Esophagus squamous epithelium (tissue), 4 donors: ENCODE results near the gene DNAH9.

Experiments
- POLR2A ChIP-seq, 4 donors: fragments of 450-650 bp; IDR thresholded peaks; one replicate each; pipeline ENCODE4 v1.6.1; 2017; ENCODE audit warnings: antibody characterized with exemption in 4 of 4, mild to moderate bottlenecking in 4 of 4, moderate library complexity in 3 of 4
- TF ChIP-seq, protein P1 (sequence below), 6 experiments: fragments of 450-650 bp in 4 of 6; fragments of 200-600 bp in 2 of 6; sonication (generic) in 2 of 6; IDR thresholded peaks; one replicate each; pipeline ENCODE4 v1.5.1; 2016 to 2019; ENCODE audit warnings: antibody characterized with exemption in 6 of 6, mild to moderate bottlenecking in 4 of 6, moderate library complexity in 4 of 6

DNA sequence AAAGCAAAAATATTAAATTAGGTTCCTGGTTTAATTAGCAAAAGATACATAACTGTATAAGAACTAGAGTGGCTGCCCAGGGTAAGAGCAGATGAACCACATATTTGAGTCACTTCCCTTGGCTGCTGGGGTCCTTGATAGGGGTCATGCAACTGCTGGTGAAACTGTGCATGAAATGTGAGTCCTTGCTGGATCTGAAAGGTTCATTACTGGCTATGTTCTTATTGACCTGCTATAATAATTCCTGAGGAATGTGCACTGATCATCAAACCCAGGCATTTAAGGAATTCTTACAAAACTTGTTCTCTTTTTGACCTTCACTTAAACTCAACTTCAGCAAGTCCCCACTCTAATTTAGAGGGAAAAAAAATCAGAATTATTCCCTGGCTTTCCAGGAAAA is 215.6 kb downstream of the DNAH9 start:
- TF ChIP-seq, protein P1, sequence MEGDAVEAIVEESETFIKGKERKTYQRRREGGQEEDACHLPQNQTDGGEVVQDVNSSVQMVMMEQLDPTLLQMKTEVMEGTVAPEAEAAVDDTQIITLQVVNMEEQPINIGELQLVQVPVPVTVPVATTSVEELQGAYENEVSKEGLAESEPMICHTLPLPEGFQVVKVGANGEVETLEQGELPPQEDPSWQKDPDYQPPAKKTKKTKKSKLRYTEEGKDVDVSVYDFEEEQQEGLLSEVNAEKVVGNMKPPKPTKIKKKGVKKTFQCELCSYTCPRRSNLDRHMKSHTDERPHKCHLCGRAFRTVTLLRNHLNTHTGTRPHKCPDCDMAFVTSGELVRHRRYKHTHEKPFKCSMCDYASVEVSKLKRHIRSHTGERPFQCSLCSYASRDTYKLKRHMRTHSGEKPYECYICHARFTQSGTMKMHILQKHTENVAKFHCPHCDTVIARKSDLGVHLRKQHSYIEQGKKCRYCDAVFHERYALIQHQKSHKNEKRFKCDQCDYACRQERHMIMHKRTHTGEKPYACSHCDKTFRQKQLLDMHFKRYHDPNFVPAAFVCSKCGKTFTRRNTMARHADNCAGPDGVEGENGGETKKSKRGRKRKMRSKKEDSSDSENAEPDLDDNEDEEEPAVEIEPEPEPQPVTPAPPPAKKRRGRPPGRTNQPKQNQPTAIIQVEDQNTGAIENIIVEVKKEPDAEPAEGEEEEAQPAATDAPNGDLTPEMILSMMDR (IDR thresholded peaks at IDR 0.05), result no peak
- no peak for TF ChIP-seq POLR2A (IDR thresholded peaks at IDR 0.05)
